Vagina (tissue), 2 donors: ENCODE measurements around the gene SAYSD1.

Source experiments
- CTCF ChIP-seq, 3 experiments: fragments of 450-650 bp in 2 of 3; fragments of 200-600 bp in 1 of 3; sonication (generic) in 1 of 3; IDR thresholded peaks; one replicate each; pipeline ENCODE4 v1.5.1; 2017 to 2019; ENCODE audit warnings: antibody characterized with exemption in 3 of 3, mild to moderate bottlenecking in 2 of 3, moderate library complexity in 2 of 3
- POLR2A ChIP-seq, 2 donors: fragments of 450-650 bp; IDR thresholded peaks; one replicate each; pipeline ENCODE4 v1.6.1; 2017; ENCODE audit warnings: antibody characterized with exemption in 2 of 2, mild to moderate bottlenecking in 2 of 2, moderate library complexity in 2 of 2
- POLR2AphosphoS5 ChIP-seq, 2 donors: sonication (generic); formaldehyde crosslinking; IDR thresholded peaks; one replicate each; pipeline ENCODE4 v1.9.0; 2017; ENCODE audit warnings: antibody characterized with exemption in 2 of 2, mild to moderate bottlenecking in 2 of 2, low read depth in 1 of 2; ENCODE audit not compliant: insufficient read depth in 1 of 2

- TF ChIP-seq CTCF (IDR thresholded peaks at IDR 0.05) (no peak), POLR2A (IDR thresholded peaks at IDR 0.05) (no peak), POLR2AphosphoS5 (IDR thresholded peaks at IDR 0.05; ENCODE audit: insufficient read depth in 1 of 2, low read depth in 1 of 2) (no peak)
Measured at GRCh38 chr6:39068391-39068790, 46.6 kb downstream of the SAYSD1 start.
